ENCODE data around the gene IMPA2.
A peak's percentile ranks its signal among the peaks of the same experiment; 100 is the strongest.
"Not testable (repeated sequence)": the region's sequence is repeated elsewhere in the genome, so short reads cannot be mapped to it uniquely, and the experiment has no call there.

GRCh38 chr18:12068316-12068949 is 87.1 kb downstream of the IMPA2 start:
- peak in 3 of 7 experiments; percentile 9 to 24 (median 21) for TF ChIP-seq CTCF (IDR thresholded peaks at IDR 0.05)
- TF ChIP-seq POLR2A (IDR thresholded peaks at IDR 0.05): not testable (repeated sequence)

Data from body of pancreas (tissue), 4 donors.